SK-N-SH treated with all-trans-retinoic acid at 6 μM for 48 hours (cell line): ENCODE measurements around the gene KIF24.

Experiments
- ATAC-seq: fragments of 200-7000 bp; cut with Tn5 transposase; 3 replicates; pipeline ENCODE4 v1.9.1; 2020; ENCODE audit warnings: mild to moderate bottlenecking, moderate library complexity
- ARNTL ChIP-seq: fragments of 450-650 bp; formaldehyde crosslinking; IDR thresholded peaks from 2 replicates; pipeline ENCODE4 v1.5.0; 2020; ENCODE audit warnings: low read depth, mild to moderate bottlenecking, moderate library complexity, borderline replicate concordance
- BACH2 ChIP-seq: fragments of 250-450 bp; sonication (Bioruptor Pico); IDR thresholded peaks from 2 replicates; pipeline ENCODE4 v1.9.0; 2021; ENCODE audit warnings: mild to moderate bottlenecking, borderline replicate concordance
- CSDC2 ChIP-seq: fragments of 250-450 bp; sonication (Bioruptor Pico); IDR thresholded peaks from 2 replicates; pipeline ENCODE4 v1.5.0; 2020; ENCODE audit warnings: mild to moderate bottlenecking, moderate library complexity
- ESRRG ChIP-seq: fragments of 250-450 bp; sonication (Bioruptor Pico); IDR thresholded peaks from 2 replicates; pipeline ENCODE4 v1.6.1; 2021; ENCODE audit warnings: mild to moderate bottlenecking
- GLIS3 ChIP-seq: fragments of 250-450 bp; sonication (Bioruptor Pico); IDR thresholded peaks from 2 replicates; pipeline ENCODE4 v1.5.0; 2020; ENCODE audit warnings: mild to moderate bottlenecking, moderate library complexity
- ISL1 ChIP-seq: fragments of 250-450 bp; sonication (Bioruptor Pico); IDR thresholded peaks from 2 replicates; pipeline ENCODE4 v2.1.2; 2022; ENCODE audit warnings: mild to moderate bottlenecking, moderate library complexity
- OSR1 ChIP-seq: fragments of 250-450 bp; sonication (Bioruptor Pico); IDR thresholded peaks from 2 replicates; pipeline ENCODE4 v1.8.0; 2022; ENCODE audit warnings: moderate library complexity, mild to moderate bottlenecking, inconsistent platforms
- PPARA ChIP-seq: fragments of 250-450 bp; sonication (Bioruptor Pico); IDR thresholded peaks from 2 replicates; pipeline ENCODE4 v1.5.0; 2020; ENCODE audit warnings: mild to moderate bottlenecking, borderline replicate concordance
- RARB ChIP-seq: fragments of 250-450 bp; sonication (Bioruptor Pico); IDR thresholded peaks from 2 replicates; pipeline ENCODE4 v1.8.0; 2021; ENCODE audit warnings: mild to moderate bottlenecking, moderate library complexity
- SNAI2 ChIP-seq: fragments of 250-450 bp; sonication (Bioruptor Pico); IDR thresholded peaks from 2 replicates; pipeline ENCODE4 v1.5.0; 2020; ENCODE audit warnings: mild to moderate bottlenecking, moderate library complexity
- TCF4 ChIP-seq: fragments of 250-450 bp; sonication (Bioruptor Pico); IDR thresholded peaks from 2 replicates; pipeline ENCODE4 v1.8.0; 2021; ENCODE audit warnings: mild to moderate bottlenecking, moderate library complexity, borderline replicate concordance
- TOX ChIP-seq: fragments of 250-450 bp; sonication (Bioruptor Pico); IDR thresholded peaks from 2 replicates; pipeline ENCODE4 v1.8.0; 2021; ENCODE audit warnings: mild to moderate bottlenecking, moderate library complexity, borderline replicate concordance
- ZC3H10 ChIP-seq: fragments of 250-450 bp; sonication (Bioruptor Pico); IDR thresholded peaks from 2 replicates; pipeline ENCODE4 v1.5.1; 2021; ENCODE audit warnings: mild to moderate bottlenecking, moderate library complexity
- ZFP3 ChIP-seq: fragments of 250-450 bp; sonication (Bioruptor Pico); IDR thresholded peaks from 2 replicates; pipeline ENCODE4 v1.5.0; 2020; ENCODE audit warnings: mild to moderate bottlenecking, moderate library complexity
- ZFP30 ChIP-seq: fragments of 450-650 bp; formaldehyde crosslinking; IDR thresholded peaks from 2 replicates; pipeline ENCODE4 v1.5.0; 2022; ENCODE audit warnings: mild to moderate bottlenecking, moderate library complexity
- ZNF565 ChIP-seq: fragments of 450-650 bp; formaldehyde crosslinking; conservative IDR thresholded peaks from 2 replicates; pipeline ENCODE4 v1.5.0; 2020; ENCODE audit warnings: low read depth, mild to moderate bottlenecking, moderate library complexity
- ZNF70 ChIP-seq: fragments of 450-650 bp; formaldehyde crosslinking; IDR thresholded peaks from 2 replicates; pipeline ENCODE4 v1.5.0; 2020; ENCODE audit warnings: mild to moderate bottlenecking, moderate library complexity
- TF ChIP-seq, protein P1 (sequence below): fragments of 250-450 bp; sonication (Bioruptor Pico); IDR thresholded peaks from 2 replicates; pipeline ENCODE4 v1.8.0; 2020; ENCODE audit warnings: mild to moderate bottlenecking, moderate library complexity, borderline replicate concordance
- TF ChIP-seq, protein P2 (sequence below): fragments of 250-450 bp; sonication (Bioruptor Pico); IDR thresholded peaks from 2 replicates; pipeline ENCODE4 v1.5.1; 2020; ENCODE audit warnings: low read depth, mild to moderate bottlenecking, moderate library complexity
- TF ChIP-seq, protein P3 (sequence below): fragments of 250-450 bp; sonication (Bioruptor Pico); IDR thresholded peaks from 2 replicates; pipeline ENCODE4 v1.8.0; 2021; ENCODE audit warnings: low read depth, mild to moderate bottlenecking, moderate library complexity, borderline replicate concordance
- TF ChIP-seq, protein P4 (sequence below): fragments of 250-450 bp; sonication (Bioruptor Pico); IDR thresholded peaks from 2 replicates; pipeline ENCODE4 v1.5.0; 2020; ENCODE audit warnings: mild to moderate bottlenecking, moderate library complexity
- TF ChIP-seq, protein P5 (sequence below): fragments of 250-450 bp; sonication (Bioruptor Pico); IDR thresholded peaks from 2 replicates; pipeline ENCODE4 v1.5.1; 2021; ENCODE audit warnings: mild to moderate bottlenecking, moderate library complexity

KIF24 gene

DNA sequence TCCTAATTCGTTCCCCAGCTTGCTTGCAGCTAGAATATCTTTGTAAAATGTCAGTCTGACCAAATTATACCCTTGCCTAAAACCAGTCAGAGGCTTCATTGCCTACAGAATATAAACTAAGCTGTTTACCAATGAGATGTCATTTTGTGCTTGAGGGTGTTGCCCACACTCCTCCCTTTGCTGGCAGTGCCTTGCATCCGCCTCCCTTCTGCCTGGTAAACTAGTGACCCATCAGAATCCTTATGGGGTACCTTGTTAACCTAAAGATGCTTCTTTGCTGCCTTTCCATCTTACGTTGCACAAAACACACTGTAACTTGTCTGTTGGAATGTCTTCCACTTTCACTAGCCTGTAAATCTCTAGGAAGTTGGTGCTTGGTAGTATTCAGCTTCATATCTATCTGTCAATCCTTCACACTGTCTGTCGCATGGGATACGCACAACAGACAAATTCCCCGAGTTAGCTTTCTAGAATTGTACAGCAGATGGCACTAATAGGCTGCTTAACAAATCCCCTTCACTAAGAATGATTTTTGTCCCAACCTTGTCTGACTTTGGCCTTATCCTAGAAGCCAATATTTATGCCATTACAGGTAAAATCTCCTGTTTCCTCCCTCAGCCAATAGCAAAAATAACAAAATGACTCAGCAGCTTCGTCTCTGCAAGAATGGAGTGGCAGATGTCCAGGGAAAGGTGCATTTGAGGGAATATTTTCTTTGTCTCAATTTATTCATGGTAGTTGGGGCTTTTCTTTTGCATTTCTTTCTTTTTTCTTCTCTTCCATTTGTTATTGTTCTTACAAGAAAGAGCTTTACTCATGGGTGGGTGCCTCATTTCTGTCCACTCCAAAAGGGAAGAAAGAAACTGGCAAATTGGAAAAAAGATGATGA lies 3.3 kb upstream of the KIF24 start:
- no peak for ATAC-seq
- TF ChIP-seq GLIS3 (no peak), TCF4 (no peak), ISL1 (CRISPR knock-in tag) (no peak), CSDC2 (no peak), ZFP3 (no peak), ARNTL (CRISPR knock-in tag) (no peak), BACH2 (CRISPR knock-in tag) (no peak), ZFP30 (CRISPR knock-in tag) (no peak), PPARA (no peak), ZNF565 (CRISPR knock-in tag) (no peak), TOX (CRISPR knock-in tag) (no peak), RARB (CRISPR knock-in tag) (no peak), ESRRG (CRISPR knock-in tag) (no peak), OSR1 (CRISPR knock-in tag) (no peak), SNAI2 (CRISPR knock-in tag) (no peak), ZC3H10 (CRISPR knock-in tag) (no peak)
- TF ChIP-seq, protein P1, sequence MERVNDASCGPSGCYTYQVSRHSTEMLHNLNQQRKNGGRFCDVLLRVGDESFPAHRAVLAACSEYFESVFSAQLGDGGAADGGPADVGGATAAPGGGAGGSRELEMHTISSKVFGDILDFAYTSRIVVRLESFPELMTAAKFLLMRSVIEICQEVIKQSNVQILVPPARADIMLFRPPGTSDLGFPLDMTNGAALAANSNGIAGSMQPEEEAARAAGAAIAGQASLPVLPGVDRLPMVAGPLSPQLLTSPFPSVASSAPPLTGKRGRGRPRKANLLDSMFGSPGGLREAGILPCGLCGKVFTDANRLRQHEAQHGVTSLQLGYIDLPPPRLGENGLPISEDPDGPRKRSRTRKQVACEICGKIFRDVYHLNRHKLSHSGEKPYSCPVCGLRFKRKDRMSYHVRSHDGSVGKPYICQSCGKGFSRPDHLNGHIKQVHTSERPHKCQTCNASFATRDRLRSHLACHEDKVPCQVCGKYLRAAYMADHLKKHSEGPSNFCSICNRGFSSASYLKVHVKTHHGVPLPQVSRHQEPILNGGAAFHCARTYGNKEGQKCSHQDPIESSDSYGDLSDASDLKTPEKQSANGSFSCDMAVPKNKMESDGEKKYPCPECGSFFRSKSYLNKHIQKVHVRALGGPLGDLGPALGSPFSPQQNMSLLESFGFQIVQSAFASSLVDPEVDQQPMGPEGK = no peak
- TF ChIP-seq, protein P2, sequence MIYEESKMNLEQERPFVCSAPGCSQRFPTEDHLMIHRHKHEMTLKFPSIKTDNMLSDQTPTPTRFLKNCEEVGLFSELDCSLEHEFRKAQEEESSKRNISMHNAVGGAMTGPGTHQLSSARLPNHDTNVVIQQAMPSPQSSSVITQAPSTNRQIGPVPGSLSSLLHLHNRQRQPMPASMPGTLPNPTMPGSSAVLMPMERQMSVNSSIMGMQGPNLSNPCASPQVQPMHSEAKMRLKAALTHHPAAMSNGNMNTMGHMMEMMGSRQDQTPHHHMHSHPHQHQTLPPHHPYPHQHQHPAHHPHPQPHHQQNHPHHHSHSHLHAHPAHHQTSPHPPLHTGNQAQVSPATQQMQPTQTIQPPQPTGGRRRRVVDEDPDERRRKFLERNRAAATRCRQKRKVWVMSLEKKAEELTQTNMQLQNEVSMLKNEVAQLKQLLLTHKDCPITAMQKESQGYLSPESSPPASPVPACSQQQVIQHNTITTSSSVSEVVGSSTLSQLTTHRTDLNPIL (CRISPR knock-in tag) = no peak
- TF ChIP-seq, protein P3, sequence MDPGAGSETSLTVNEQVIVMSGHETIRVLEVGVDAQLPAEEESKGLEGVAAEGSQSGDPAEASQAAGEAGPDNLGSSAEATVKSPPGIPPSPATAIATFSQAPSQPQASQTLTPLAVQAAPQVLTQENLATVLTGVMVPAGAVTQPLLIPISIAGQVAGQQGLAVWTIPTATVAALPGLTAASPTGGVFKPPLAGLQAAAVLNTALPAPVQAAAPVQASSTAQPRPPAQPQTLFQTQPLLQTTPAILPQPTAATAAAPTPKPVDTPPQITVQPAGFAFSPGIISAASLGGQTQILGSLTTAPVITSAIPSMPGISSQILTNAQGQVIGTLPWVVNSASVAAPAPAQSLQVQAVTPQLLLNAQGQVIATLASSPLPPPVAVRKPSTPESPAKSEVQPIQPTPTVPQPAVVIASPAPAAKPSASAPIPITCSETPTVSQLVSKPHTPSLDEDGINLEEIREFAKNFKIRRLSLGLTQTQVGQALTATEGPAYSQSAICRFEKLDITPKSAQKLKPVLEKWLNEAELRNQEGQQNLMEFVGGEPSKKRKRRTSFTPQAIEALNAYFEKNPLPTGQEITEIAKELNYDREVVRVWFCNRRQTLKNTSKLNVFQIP (CRISPR knock-in tag) = no peak
- TF ChIP-seq, protein P4, sequence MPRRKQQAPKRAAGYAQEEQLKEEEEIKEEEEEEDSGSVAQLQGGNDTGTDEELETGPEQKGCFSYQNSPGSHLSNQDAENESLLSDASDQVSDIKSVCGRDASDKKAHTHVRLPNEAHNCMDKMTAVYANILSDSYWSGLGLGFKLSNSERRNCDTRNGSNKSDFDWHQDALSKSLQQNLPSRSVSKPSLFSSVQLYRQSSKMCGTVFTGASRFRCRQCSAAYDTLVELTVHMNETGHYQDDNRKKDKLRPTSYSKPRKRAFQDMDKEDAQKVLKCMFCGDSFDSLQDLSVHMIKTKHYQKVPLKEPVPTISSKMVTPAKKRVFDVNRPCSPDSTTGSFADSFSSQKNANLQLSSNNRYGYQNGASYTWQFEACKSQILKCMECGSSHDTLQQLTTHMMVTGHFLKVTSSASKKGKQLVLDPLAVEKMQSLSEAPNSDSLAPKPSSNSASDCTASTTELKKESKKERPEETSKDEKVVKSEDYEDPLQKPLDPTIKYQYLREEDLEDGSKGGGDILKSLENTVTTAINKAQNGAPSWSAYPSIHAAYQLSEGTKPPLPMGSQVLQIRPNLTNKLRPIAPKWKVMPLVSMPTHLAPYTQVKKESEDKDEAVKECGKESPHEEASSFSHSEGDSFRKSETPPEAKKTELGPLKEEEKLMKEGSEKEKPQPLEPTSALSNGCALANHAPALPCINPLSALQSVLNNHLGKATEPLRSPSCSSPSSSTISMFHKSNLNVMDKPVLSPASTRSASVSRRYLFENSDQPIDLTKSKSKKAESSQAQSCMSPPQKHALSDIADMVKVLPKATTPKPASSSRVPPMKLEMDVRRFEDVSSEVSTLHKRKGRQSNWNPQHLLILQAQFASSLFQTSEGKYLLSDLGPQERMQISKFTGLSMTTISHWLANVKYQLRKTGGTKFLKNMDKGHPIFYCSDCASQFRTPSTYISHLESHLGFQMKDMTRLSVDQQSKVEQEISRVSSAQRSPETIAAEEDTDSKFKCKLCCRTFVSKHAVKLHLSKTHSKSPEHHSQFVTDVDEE (CRISPR knock-in tag) = no peak

DNA sequence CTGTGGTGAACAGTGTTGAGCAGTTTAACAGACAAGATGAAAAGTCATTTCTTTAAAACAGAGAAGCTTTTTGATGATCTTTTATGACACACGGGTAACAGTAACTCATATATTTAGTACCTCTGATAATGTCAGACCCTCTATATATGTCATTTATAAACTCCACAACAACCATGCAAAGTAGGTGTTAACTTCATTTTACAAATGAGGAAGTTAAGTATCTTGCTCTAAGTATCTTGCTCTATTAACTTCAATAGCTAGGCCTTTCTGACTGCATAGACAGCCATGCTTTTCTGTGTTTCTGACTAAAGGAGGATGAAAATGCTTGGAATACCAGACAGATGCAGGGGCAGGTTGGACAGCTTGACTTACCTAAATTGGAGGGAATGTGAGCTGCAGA lies 2.1 kb upstream of the KIF24 start:
- ATAC-seq = no peak
- TF ChIP-seq RARB (CRISPR knock-in tag) (no peak), ZFP30 (CRISPR knock-in tag) (no peak), ZNF70 (no peak), ESRRG (CRISPR knock-in tag) (no peak), BACH2 (CRISPR knock-in tag) (no peak)
- TF ChIP-seq, protein P2 (CRISPR knock-in tag) = no peak
- TF ChIP-seq, protein P3 (CRISPR knock-in tag) = no peak
- TF ChIP-seq, protein P5, sequence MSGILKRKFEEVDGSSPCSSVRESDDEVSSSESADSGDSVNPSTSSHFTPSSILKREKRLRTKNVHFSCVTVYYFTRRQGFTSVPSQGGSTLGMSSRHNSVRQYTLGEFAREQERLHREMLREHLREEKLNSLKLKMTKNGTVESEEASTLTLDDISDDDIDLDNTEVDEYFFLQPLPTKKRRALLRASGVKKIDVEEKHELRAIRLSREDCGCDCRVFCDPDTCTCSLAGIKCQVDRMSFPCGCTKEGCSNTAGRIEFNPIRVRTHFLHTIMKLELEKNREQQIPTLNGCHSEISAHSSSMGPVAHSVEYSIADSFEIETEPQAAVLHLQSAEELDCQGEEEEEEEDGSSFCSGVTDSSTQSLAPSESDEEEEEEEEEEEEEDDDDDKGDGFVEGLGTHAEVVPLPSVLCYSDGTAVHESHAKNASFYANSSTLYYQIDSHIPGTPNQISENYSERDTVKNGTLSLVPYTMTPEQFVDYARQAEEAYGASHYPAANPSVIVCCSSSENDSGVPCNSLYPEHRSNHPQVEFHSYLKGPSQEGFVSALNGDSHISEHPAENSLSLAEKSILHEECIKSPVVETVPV (CRISPR knock-in tag) = no peak
